B cell (primary cell): ENCODE measurements around the gene MFN2. TPM values are rescaled to one million over a fixed set of nuclear protein-coding genes. Genes with fewer than 3 reads are reported as not detected.
A peak's percentile ranks its signal among the peaks of the same experiment; 100 is the strongest.

Experiments
- ATAC-seq: fragments of 200-7000 bp; cut with Tn5 transposase; one replicate; pipeline ENCODE4 v1.10.0; 2021; ENCODE audit warnings: low read depth, mild to moderate bottlenecking, moderate number of reproducible peaks, moderate library complexity
- CTCF ChIA-PET: fragments of 350-600 bp; sonication (Branson Sonifier 250); formaldehyde crosslinking; loops from one replicate; lab custom pipeline; 2021; ENCODE audit warnings: antibody characterized with exemption, inconsistent platforms; lab: Charles Lee
- POLR2A ChIA-PET: fragments of 350-600 bp; sonication (Branson Sonifier 250); formaldehyde crosslinking; loops from one replicate; lab custom pipeline; 2021; ENCODE audit warnings: antibody characterized with exemption; lab: Charles Lee
- DNase-seq: peaks from one replicate; pipeline ENCODE4 v3.0.0; 2013
- H2AFZ ChIP-seq: 2 replicates; pipeline ENCODE4 v1.6.1; 2012; ENCODE audit warnings: mild to moderate bottlenecking, low read depth, low read length; ENCODE audit not compliant: insufficient read depth, poor library complexity, severe bottlenecking
- H3K27ac ChIP-seq, 2 donors: 1 replicate in 1 of 2; 2 replicates in 1 of 2; pipeline ENCODE4 v1.5.1; 2012 to 2013; ENCODE audit warnings: low read length in 2 of 2, mild to moderate bottlenecking in 2 of 2, moderate library complexity in 1 of 2
- H3K27me3 ChIP-seq, 4 experiments: fragments of 200-600 bp in 1 of 4; sonication (generic) in 1 of 4; replicated peaks in 1 of 4; 1 replicate in 2 of 4; 2 replicates in 2 of 4; pipeline versions ENCODE4 v1.6.1 to v1.7.0; 2013 to 2016; ENCODE audit warnings: low read length in 3 of 4, mild to moderate bottlenecking in 2 of 4, mixed read lengths in 1 of 4, moderate library complexity in 1 of 4; ENCODE audit not compliant: insufficient read depth in 4 of 4, control insufficient read depth in 3 of 4; ENCODE audit errors: control extremely low read depth in 1 of 4
- H3K36me3 ChIP-seq, 2 experiments: replicated peaks in 1 of 2; 1 replicate in 1 of 2; 2 replicates in 1 of 2; pipeline versions ENCODE4 v1.6.1 to v1.7.1; 2013; ENCODE audit warnings: low read length in 1 of 2; ENCODE audit not compliant: insufficient read depth in 2 of 2, control insufficient read depth in 1 of 2; ENCODE audit errors: control extremely low read depth in 1 of 2, extremely low read depth in 1 of 2
- H3K4me1 ChIP-seq, 2 donors: fragments of 200-600 bp in 1 of 2; sonication (generic) in 1 of 2; 1 replicate in 1 of 2; 2 replicates in 1 of 2; pipeline versions ENCODE4 v1.5.1 to v1.6.1; 2013 to 2017; ENCODE audit warnings: low read length in 2 of 2; ENCODE audit not compliant: control insufficient read depth in 2 of 2, insufficient read depth in 2 of 2
- H3K4me2 ChIP-seq: replicated peaks from 2 replicates; pipeline ENCODE3; 2012; ENCODE audit warnings: mild to moderate bottlenecking, low read depth, low read length; ENCODE audit not compliant: poor library complexity, severe bottlenecking
- H3K4me3 ChIP-seq, 5 experiments: fragments of 200-600 bp in 1 of 5; sonication (generic) in 1 of 5; 1 replicate in 3 of 5; 2 replicates in 2 of 5; pipeline versions ENCODE4 v1.5.1 to v1.7.0; 2011 to 2016; ENCODE audit warnings: low read length in 4 of 5, mild to moderate bottlenecking in 4 of 5, low read depth in 2 of 5, control low read depth in 1 of 5, moderate library complexity in 1 of 5; ENCODE audit not compliant: insufficient read depth in 1 of 5; ENCODE audit errors: control extremely low read depth in 1 of 5, extremely low read depth in 1 of 5
- H3K79me2 ChIP-seq: fragments of 200-600 bp; sonication (generic); one replicate; pipeline ENCODE4 v1.6.0; 2016; ENCODE audit warnings: low read length; ENCODE audit not compliant: control insufficient read depth, insufficient read depth
- H3K9ac ChIP-seq: fragments of 200-600 bp; sonication (generic); 2 replicates; pipeline ENCODE4 v1.6.1; 2017; ENCODE audit warnings: mild to moderate bottlenecking, low read length, moderate library complexity
- H3K9me3 ChIP-seq, 3 donors: one replicate each; pipeline versions ENCODE4 v1.6.1 to v1.7.1; 2013; ENCODE audit warnings: low read length in 2 of 3; ENCODE audit not compliant: control insufficient read depth in 2 of 3, insufficient read depth in 1 of 3; ENCODE audit errors: control extremely low read depth in 1 of 3
- H4K20me1 ChIP-seq: 2 replicates; pipeline ENCODE4 v1.6.0; 2012; ENCODE audit warnings: mild to moderate bottlenecking, low read length; ENCODE audit not compliant: insufficient read depth, control insufficient read depth, poor library complexity, severe bottlenecking
- H3K27ac Mint-ChIP-seq: one replicate; pipeline ENCODE4 v1.8.0; 2021; ENCODE audit warnings: mixed read lengths
- H3K27me3 Mint-ChIP-seq: one replicate; pipeline ENCODE4 v1.8.0; 2021; ENCODE audit warnings: mixed read lengths
- H3K4me1 Mint-ChIP-seq: one replicate; pipeline ENCODE4 v1.8.0; 2021; ENCODE audit warnings: mixed read lengths
- H3K4me3 Mint-ChIP-seq: one replicate; pipeline ENCODE4 v1.8.0; 2021; ENCODE audit warnings: mixed read lengths
- H3K9me3 Mint-ChIP-seq: one replicate; pipeline ENCODE4 v1.8.0; 2022; ENCODE audit warnings: mixed read lengths; ENCODE audit not compliant: insufficient read depth
- CTCF ChIP-seq: fragments of 200-600 bp; IDR thresholded peaks from one replicate; pipeline ENCODE4 v1.8.0; 2022; ENCODE audit warnings: antibody characterized with exemption, mild to moderate bottlenecking
- EZH2 ChIP-seq: IDR thresholded peaks from 2 replicates; pipeline ENCODE4 v1.6.1; 2012; ENCODE audit warnings: borderline replicate concordance, low read depth, mild to moderate bottlenecking, moderate library complexity, low read length; ENCODE audit not compliant: insufficient read depth, poor library complexity, severe bottlenecking
- WGBS: methylation state at CpG from one replicate; pipeline ENCODE4 v1.1.5; 2013; ENCODE audit warnings: missing lambda C conversion rate; ENCODE audit not compliant: insufficient coverage; 5-methylcytosine and 5-hydroxymethylcytosine counted together
- intact Hi-C: fragments of 100-400 bp; cut with micrococcal nuclease; formaldehyde crosslinking; loops from one replicate; pipeline ENCODE4 v1.10.0; 2022
- polyA plus RNA-seq: library from polyadenylated mRNA; depleted of rRNA; stranded (reverse); fragments of >200 nt; gene quantifications from 2 replicates; pipeline ENCODE4 v1.2.3, GENCODE V29; 2012
- total RNA-seq, 2 donors: library from RNA; stranded (reverse); fragments of 120-200 nt in 1 of 2; gene quantifications; 1 replicate in 1 of 2; 2 replicates in 1 of 2; pipeline versions ENCODE4 v1.2.3 to v1.2.4, GENCODE V29; 2013 to 2022

Gene MFN2
- total and polyA plus RNA-seq, 2 donors (not counting 1 experiment from before 2014, with no cell fraction given), result 24.0 to 50.0 TPM

GRCh38 chr1:11967028-11967547 is 13.2 kb upstream of the MFN2 start:
- CTCF ChIA-PET, result interaction anchor here (0.5 to 1.4 kb wide), 11 partner anchors 13 to 247 kb away, joined by 3 to 36 read pairs (median 3); partner anchors contain the start of gene MFN2

More at GRCh38 chr1:11967028-11967547, 13.2 kb upstream of the MFN2 start:
- peaks cover 2 to 5% of the 10 kb centered on the region in 2 experiments for H3K36me3 ChIP-seq
- H3K4me3 Mint-ChIP-seq, result no peak overlapping the region
- no peaks in the 10 kb centered on the region for H3K27me3 ChIP-seq
- no peaks in the 10 kb centered on the region for H3K79me2 ChIP-seq
- H3K4me3 ChIP-seq, result no peak overlapping the region
- H3K27ac Mint-ChIP-seq, result no peak overlapping the region
- POLR2A ChIA-PET, result interaction anchor here (0.9 to 1.0 kb wide), 2 partner anchors 53 to 59 kb away, joined by 3 to 9 read pairs; no protein-coding TSS in a partner anchor
- 91% methylated on average over 4 of the region's 6 CpGs for WGBS
- H3K27me3 Mint-ChIP-seq, result no peaks in the 10 kb centered on the region
- no peaks in the 10 kb centered on the region for H3K4me1 ChIP-seq
- H2AFZ ChIP-seq, result no peak overlapping the region
- H3K9ac ChIP-seq, result no peak overlapping the region
- TF ChIP-seq CTCF, result peak; percentile 27
- no peak for TF ChIP-seq EZH2
- H3K9me3 Mint-ChIP-seq, result no peaks in the 10 kb centered on the region
- H4K20me1 ChIP-seq, result no peaks in the 10 kb centered on the region
- intact Hi-C loops, result no loop called here
- no peak overlapping the region for H3K4me2 ChIP-seq
- peak; percentile 33 for DNase-seq
- peak; percentile 57 for ATAC-seq
- H3K27ac ChIP-seq, result no peak overlapping the region
- no peaks in the 10 kb centered on the region for H3K4me1 Mint-ChIP-seq
- no peaks in the 10 kb centered on the region for H3K9me3 ChIP-seq
